Stimulated activated CD4-positive, alpha-beta T cell treated with anti-CD3 and anti-CD28 coated beads, Interleukin-15, amount 100 ng/mL, for 1 hour (primary cell): Measurements from ENCODE around the gene TIMM13.
"Not testable (repeated sequence)": the region's sequence is repeated elsewhere in the genome, so short reads cannot be mapped to it uniquely, and the experiment has no call there.

Experiments
- DNase-seq, 2 donors: peaks; one replicate each; pipeline ENCODE4 v3.0.0-alpha.2; 2020; ENCODE audit warnings: low read depth in 1 of 2, low spot score in 1 of 2

The TIMM13 gene

GRCh38 chr19:2432131-2432848 is 4.9 kb upstream of the TIMM13 start:
- no peak for DNase-seq

- DNase-seq, result no peak
Observed at GRCh38 chr19:2431318-2432055, 4.1 kb upstream of the TIMM13 start.

- no peak for DNase-seq
Observed at GRCh38 chr19:2429917-2430535, 2.6 kb upstream of the TIMM13 start.

GRCh38 chr19:2428756-2429711 is 1.6 kb upstream of the TIMM13 start:
- DNase-seq, result no peak

GRCh38 chr19:2428321-2428690 is 920 bp upstream of the TIMM13 start:
- DNase-seq, result no peak

- DNase-seq, result peak in 1 of 2 donors; percentile 39
Observed at GRCh38 chr19:2426611-2427428, 566 bp downstream of the TIMM13 start.

GRCh38 chr19:2425622-2426581 is 1.5 kb downstream of the TIMM13 start:
- no peak for DNase-seq

- DNase-seq, result no peak
Observed at GRCh38 chr19:2424686-2425621, 2.4 kb downstream of the TIMM13 start.

- no peak for DNase-seq
Observed at GRCh38 chr19:2423915-2424685, 3.3 kb downstream of the TIMM13 start.

GRCh38 chr19:2423071-2423914 is 4.1 kb downstream of the TIMM13 start:
- no peak for DNase-seq

- no peak for DNase-seq
Observed at GRCh38 chr19:2421581-2422306, 5.6 kb downstream of the TIMM13 start.

- DNase-seq, result no peak
Observed at GRCh38 chr19:2420490-2420889, 6.9 kb downstream of the TIMM13 start.

GRCh38 chr19:2419754-2420153 is 7.6 kb downstream of the TIMM13 start:
- DNase-seq, result no peak

- no peak for DNase-seq
Observed at GRCh38 chr19:2417881-2418406, 9.4 kb downstream of the TIMM13 start.

GRCh38 chr19:2417436-2417835 is 9.9 kb downstream of the TIMM13 start:
- not testable (repeated sequence) for DNase-seq
